ENCODE data around the gene KLHDC8B. TPM values are rescaled to one million over a fixed set of nuclear protein-coding genes. Genes with fewer than 3 reads are reported as not detected.

Gene KLHDC8B
- total RNA-seq, 1 experiment from 2014 or later: 8.4 TPM

DNA sequence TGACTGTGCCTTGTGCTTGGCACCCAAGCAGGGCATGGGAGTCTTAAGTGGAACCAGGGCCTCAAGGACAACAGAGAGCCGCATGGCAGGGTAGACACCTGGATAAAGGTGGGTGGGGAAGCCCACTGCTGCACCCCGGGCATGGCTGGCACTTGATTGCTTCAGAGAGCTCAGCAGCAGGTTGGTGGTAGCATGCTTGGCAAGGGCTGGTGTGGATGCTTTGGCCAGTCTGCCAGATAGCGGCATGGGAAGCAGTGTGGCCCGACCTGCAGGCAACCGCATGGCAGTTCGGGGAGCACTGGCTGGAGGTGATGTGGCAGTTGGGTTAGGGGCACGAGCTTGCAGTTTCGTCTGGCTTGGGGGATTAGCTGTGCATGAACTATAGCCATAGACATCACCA, 7.8 kb upstream of the KLHDC8B start:
- no peak overlapping the region for H3K4me2 ChIP-seq (ENCODE audit: low read depth, low read length, poor library complexity, severe bottlenecking)
- H4K20me1 ChIP-seq (ENCODE audit: insufficient read depth, low read depth, low read length): no peaks in the 10 kb centered on the region
- no peak overlapping the region for H3K4me3 ChIP-seq (ENCODE audit: low read length)
- peaks cover 4% of the 10 kb centered on the region; the same call in 1 of the 2 replicates for H3K9me3 ChIP-seq (ENCODE audit: low read length)
- H3K79me2 ChIP-seq (ENCODE audit: low read length): peaks cover 22% of the 10 kb centered on the region
- H3K27ac ChIP-seq (ENCODE audit: low read length): no peak overlapping the region
- H3K4me1 ChIP-seq (ENCODE audit: low read length): peaks cover 18% of the 10 kb centered on the region
- H2AFZ ChIP-seq (ENCODE audit: low read length): no peak overlapping the region
- peaks cover 18% of the 10 kb centered on the region; the same call in 1 of the 2 replicates for H3K36me3 ChIP-seq (ENCODE audit: insufficient read depth, low read length)
- H3K9ac ChIP-seq (ENCODE audit: low read length): no peak overlapping the region
- H3K9me2 ChIP-seq (replicated peaks; ENCODE audit: insufficient read depth, low read length): no peaks in the 10 kb centered on the region
- no peak for DNase-seq
- H3K27me3 ChIP-seq (ENCODE audit: low read length): no peaks in the 10 kb centered on the region

- H3K4me3 ChIP-seq (ENCODE audit: low read length): peak overlapping the region; percentile 82
- H3K9me2 ChIP-seq (replicated peaks; ENCODE audit: insufficient read depth, low read length): no peaks in the 10 kb centered on the region
- peaks cover 18% of the 10 kb centered on the region for H3K4me1 ChIP-seq (ENCODE audit: low read length)
- H3K79me2 ChIP-seq (ENCODE audit: low read length): peaks cover 22% of the 10 kb centered on the region
- peaks cover 4% of the 10 kb centered on the region; the same call in 1 of the 2 replicates for H3K9me3 ChIP-seq (ENCODE audit: low read length)
- H3K4me2 ChIP-seq (ENCODE audit: low read depth, low read length, poor library complexity, severe bottlenecking): peak overlapping the region; percentile 82
- peaks cover 18% of the 10 kb centered on the region; the same call in 1 of the 2 replicates for H3K36me3 ChIP-seq (ENCODE audit: insufficient read depth, low read length)
- DNase-seq: peak; percentile 57
- H3K9ac ChIP-seq (ENCODE audit: low read length): peak overlapping the region; percentile 92
- no peaks in the 10 kb centered on the region for H4K20me1 ChIP-seq (ENCODE audit: insufficient read depth, low read depth, low read length)
- H2AFZ ChIP-seq (ENCODE audit: low read length): no peak overlapping the region
- no peaks in the 10 kb centered on the region for H3K27me3 ChIP-seq (ENCODE audit: low read length)
- peak overlapping the region; percentile 63 for H3K27ac ChIP-seq (ENCODE audit: low read length)
Measured at GRCh38 chr3:49164983-49165720, 6.2 kb upstream of the KLHDC8B start.

DNA sequence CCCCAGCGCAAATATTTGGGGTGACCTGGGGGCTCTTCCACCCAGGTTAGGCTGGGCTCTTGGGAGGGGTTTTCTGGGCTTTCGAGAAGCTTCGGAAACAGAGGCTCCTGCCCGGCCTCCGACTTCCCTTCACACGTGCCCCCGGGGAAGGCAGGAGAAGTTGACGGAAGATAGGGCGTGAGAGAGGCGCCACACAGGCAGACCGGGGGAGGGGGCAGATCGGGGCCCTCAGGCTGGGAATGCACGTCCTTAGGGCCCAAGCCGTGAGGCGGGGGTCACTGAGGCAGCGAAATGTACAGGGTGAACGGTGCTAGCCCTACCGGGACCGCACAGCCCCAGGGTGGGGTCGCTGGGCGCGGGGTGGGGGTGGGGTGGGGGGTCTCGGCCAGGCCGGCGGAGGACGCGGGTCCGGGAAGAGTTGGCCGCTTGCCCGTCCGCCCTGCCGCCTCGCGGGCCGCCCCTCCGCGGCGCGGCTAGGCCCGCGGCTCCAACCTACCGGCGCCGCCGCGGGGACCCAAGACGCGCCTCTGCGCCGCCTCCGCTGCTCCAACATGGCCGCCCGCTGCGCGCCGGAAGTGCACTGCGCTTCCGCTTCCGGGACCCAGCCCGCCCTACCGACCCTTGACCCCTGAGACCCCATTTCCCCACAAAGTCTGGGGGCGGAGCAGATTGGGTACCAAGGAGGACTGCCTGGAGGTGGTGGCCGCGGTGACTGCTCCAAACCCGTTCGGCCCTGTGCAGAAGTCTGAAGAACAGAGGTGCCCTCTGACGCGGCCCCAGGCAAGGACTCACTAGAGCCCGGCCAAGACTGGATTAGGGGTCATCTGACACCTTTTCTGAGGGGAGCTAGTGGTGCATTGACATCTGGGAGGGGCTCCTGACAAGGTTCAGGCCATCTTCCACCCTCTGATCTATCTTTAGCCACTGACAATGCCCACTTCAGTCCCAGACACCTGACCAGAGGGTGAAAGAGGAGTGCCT, 5.3 kb upstream of the KLHDC8B start, which contains the start of gene CCDC71:
CCDC71 (minus strand) TSS at position 561 of the 981 bp plus-strand sequence. CDS start 2,123 bp downstream, outside the sequence.
- H3K4me3 ChIP-seq (ENCODE audit: low read length): peak within 1 kb of the TSS; percentile 82
- peaks cover 22% of the 10 kb centered on the region for H3K79me2 ChIP-seq (ENCODE audit: low read length)
- peak within 1 kb of the TSS; percentile 63 for H3K27ac ChIP-seq (ENCODE audit: low read length)
- no peaks in the 10 kb centered on the region for H3K9me2 ChIP-seq (replicated peaks; ENCODE audit: insufficient read depth, low read length)
- peak within 1 kb of the TSS; percentile 92 for H3K9ac ChIP-seq (ENCODE audit: low read length)
- H4K20me1 ChIP-seq (ENCODE audit: insufficient read depth, low read depth, low read length): no peaks in the 10 kb centered on the region
- no peaks in the 10 kb centered on the region for H3K27me3 ChIP-seq (ENCODE audit: low read length)
- peaks cover 18% of the 10 kb centered on the region for H3K4me1 ChIP-seq (ENCODE audit: low read length)
- peak; percentile 93 for DNase-seq
- H3K36me3 ChIP-seq (ENCODE audit: insufficient read depth, low read length): peaks cover 18% of the 10 kb centered on the region; the same call in 1 of the 2 replicates
- H2AFZ ChIP-seq (ENCODE audit: low read length): peak within 1 kb of the TSS; percentile 82
- H3K4me2 ChIP-seq (ENCODE audit: low read depth, low read length, poor library complexity, severe bottlenecking): peak within 1 kb of the TSS; percentile 82
- peaks cover 4% of the 10 kb centered on the region; the same call in 1 of the 2 replicates for H3K9me3 ChIP-seq (ENCODE audit: low read length)

- Histone ChIP-seq H3K9me2 (replicated peaks; ENCODE audit: insufficient read depth, low read length) (no peaks in the 10 kb centered on the region), H4K20me1 (ENCODE audit: insufficient read depth, low read depth, low read length) (no peaks in the 10 kb centered on the region), H3K9ac (ENCODE audit: low read length) (no peak overlapping the region), H3K36me3 (ENCODE audit: insufficient read depth, low read length) (peaks cover 18% of the 10 kb centered on the region; the same call in 1 of the 2 replicates), H3K27ac (ENCODE audit: low read length) (no peak overlapping the region), H3K27me3 (ENCODE audit: low read length) (no peaks in the 10 kb centered on the region), H3K4me3 (ENCODE audit: low read length) (peak overlapping the region; percentile 82; the same call in 1 of the 2 replicates), H3K9me3 (ENCODE audit: low read length) (peaks cover 4% of the 10 kb centered on the region; the same call in 1 of the 2 replicates), H3K4me2 (ENCODE audit: low read depth, low read length, poor library complexity, severe bottlenecking) (peak overlapping the region; percentile 82), H3K79me2 (ENCODE audit: low read length) (peaks cover 22% of the 10 kb centered on the region), H2AFZ (ENCODE audit: low read length) (peak overlapping the region; percentile 82), H3K4me1 (ENCODE audit: low read length) (peaks cover 26% of the 10 kb centered on the region)
- no peak for DNase-seq
Measured at GRCh38 chr3:49166752-49167556, 4.4 kb upstream of the KLHDC8B start.

DNA sequence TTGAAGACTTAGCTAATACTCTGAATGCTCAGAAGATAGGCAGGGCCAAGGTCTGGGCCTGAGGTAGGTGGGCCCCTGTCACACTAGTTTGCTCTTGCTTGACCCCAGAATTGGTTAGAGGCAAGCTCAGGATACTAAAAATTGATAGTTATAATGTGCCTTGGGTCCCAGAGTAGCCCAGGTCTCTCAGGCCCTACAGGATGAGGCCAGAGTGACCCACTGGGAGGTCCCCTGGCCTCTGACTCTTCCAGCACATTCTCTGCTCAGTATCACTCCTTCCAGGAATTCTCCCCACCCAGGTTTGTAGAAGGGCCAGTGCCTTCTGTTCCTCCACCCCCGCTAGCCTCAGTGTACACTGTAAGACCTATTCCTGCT, 667 bp upstream of the KLHDC8B start:
- Histone ChIP-seq H2AFZ (ENCODE audit: low read length) (peak overlapping the region; percentile 91), H3K9me2 (replicated peaks; ENCODE audit: insufficient read depth, low read length) (no peaks in the 10 kb centered on the region), H3K4me3 (ENCODE audit: low read length) (peak overlapping the region; percentile 69; the same call in 1 of the 2 replicates), H3K4me1 (ENCODE audit: low read length) (peaks cover 13% of the 10 kb centered on the region), H3K79me2 (ENCODE audit: low read length) (peaks cover 2% of the 10 kb centered on the region), H3K9ac (ENCODE audit: low read length) (peak overlapping the region; percentile 78), H3K27me3 (ENCODE audit: low read length) (no peaks in the 10 kb centered on the region), H3K27ac (ENCODE audit: low read length) (no peak overlapping the region), H3K9me3 (ENCODE audit: low read length) (peaks cover 4% of the 10 kb centered on the region; the same call in 1 of the 2 replicates), H4K20me1 (ENCODE audit: insufficient read depth, low read depth, low read length) (no peaks in the 10 kb centered on the region), H3K36me3 (ENCODE audit: insufficient read depth, low read length) (no peaks in the 10 kb centered on the region), H3K4me2 (ENCODE audit: low read depth, low read length, poor library complexity, severe bottlenecking) (peak overlapping the region; percentile 97)
- no peak for DNase-seq

DNA sequence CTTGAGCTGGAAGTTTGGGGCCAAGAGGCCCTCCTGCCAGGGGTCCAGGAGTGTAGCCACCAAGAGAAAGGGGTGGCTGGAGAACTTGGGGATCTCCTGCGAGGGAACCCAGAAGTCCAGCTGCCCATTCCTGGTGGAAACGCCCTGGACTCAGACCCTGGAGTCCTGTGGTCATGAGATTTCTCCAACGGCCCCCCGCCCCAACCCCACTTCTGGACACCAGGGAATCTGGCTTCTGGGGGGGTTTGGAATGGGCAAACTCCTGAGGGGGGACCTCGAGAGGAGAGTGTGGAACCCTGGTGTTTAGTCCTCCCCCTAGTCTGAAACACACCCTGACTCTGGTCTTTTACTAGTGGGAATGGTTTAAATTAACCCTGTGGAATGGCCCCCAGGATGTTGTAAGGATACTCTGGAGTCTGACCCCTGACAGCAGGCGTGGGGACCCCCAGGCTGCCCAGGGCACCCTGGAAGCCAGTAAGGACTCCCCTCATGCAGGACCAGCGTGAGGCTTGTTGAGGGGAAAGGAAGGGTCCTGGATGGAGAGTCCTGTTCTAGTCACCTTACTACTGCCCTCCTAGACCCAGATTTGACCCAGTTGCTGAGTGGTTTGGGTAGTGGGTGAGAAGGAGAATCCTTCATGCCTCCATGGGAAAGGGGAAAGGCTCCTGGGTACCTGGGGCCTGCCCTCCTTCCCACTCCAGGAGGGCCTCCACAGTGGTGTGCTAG, 540 bp downstream of the KLHDC8B start:
- H3K9me3 ChIP-seq (ENCODE audit: low read length): peaks cover 1% of the 10 kb centered on the region; the same call in 1 of the 2 replicates
- H3K9ac ChIP-seq (ENCODE audit: low read length): peak overlapping the region; percentile 78
- H4K20me1 ChIP-seq (ENCODE audit: insufficient read depth, low read depth, low read length): no peaks in the 10 kb centered on the region
- H3K4me1 ChIP-seq (ENCODE audit: low read length): peaks cover 10% of the 10 kb centered on the region
- H3K27me3 ChIP-seq (ENCODE audit: low read length): no peaks in the 10 kb centered on the region
- no peaks in the 10 kb centered on the region for H3K9me2 ChIP-seq (replicated peaks; ENCODE audit: insufficient read depth, low read length)
- H3K4me2 ChIP-seq (ENCODE audit: low read depth, low read length, poor library complexity, severe bottlenecking): peak overlapping the region; percentile 97
- peak overlapping the region; percentile 91 for H2AFZ ChIP-seq (ENCODE audit: low read length)
- peak; percentile 37 for DNase-seq
- no peak overlapping the region for H3K27ac ChIP-seq (ENCODE audit: low read length)
- H3K36me3 ChIP-seq (ENCODE audit: insufficient read depth, low read length): no peaks in the 10 kb centered on the region
- H3K79me2 ChIP-seq (ENCODE audit: low read length): no peaks in the 10 kb centered on the region
- H3K4me3 ChIP-seq (ENCODE audit: low read length): peak overlapping the region; percentile 69

- DNase-seq: peak; percentile 33
- H2AFZ ChIP-seq (ENCODE audit: low read length): no peak overlapping the region
Measured at GRCh38 chr3:49172551-49173041, 1.2 kb downstream of the KLHDC8B start.

More at GRCh38 chr3:49172551-49173041, 1.2 kb downstream of the KLHDC8B start:
- Histone ChIP-seq H3K4me2 (ENCODE audit: low read depth, low read length, poor library complexity, severe bottlenecking) (no peak overlapping the region), H3K27me3 (ENCODE audit: low read length) (no peaks in the 10 kb centered on the region), H3K4me3 (ENCODE audit: low read length) (no peak overlapping the region), H3K9me2 (replicated peaks; ENCODE audit: insufficient read depth, low read length) (no peaks in the 10 kb centered on the region), H3K79me2 (ENCODE audit: low read length) (no peaks in the 10 kb centered on the region), H3K9ac (ENCODE audit: low read length) (no peak overlapping the region), H4K20me1 (ENCODE audit: insufficient read depth, low read depth, low read length) (no peaks in the 10 kb centered on the region), H3K27ac (ENCODE audit: low read length) (no peak overlapping the region), H3K4me1 (ENCODE audit: low read length) (peaks cover 17% of the 10 kb centered on the region), H3K36me3 (ENCODE audit: insufficient read depth, low read length) (no peaks in the 10 kb centered on the region), H3K9me3 (ENCODE audit: low read length) (no peaks in the 10 kb centered on the region; the same call in 1 of the 2 replicates)
